Measurements from ENCODE around the gene AKNAD1.

AKNAD1 gene

GRCh38 chr1:108858230-108858950 lies 1.5 kb upstream of the AKNAD1 start:
- no peak overlapping the region for H3K27ac Mint-ChIP-seq

DNA sequence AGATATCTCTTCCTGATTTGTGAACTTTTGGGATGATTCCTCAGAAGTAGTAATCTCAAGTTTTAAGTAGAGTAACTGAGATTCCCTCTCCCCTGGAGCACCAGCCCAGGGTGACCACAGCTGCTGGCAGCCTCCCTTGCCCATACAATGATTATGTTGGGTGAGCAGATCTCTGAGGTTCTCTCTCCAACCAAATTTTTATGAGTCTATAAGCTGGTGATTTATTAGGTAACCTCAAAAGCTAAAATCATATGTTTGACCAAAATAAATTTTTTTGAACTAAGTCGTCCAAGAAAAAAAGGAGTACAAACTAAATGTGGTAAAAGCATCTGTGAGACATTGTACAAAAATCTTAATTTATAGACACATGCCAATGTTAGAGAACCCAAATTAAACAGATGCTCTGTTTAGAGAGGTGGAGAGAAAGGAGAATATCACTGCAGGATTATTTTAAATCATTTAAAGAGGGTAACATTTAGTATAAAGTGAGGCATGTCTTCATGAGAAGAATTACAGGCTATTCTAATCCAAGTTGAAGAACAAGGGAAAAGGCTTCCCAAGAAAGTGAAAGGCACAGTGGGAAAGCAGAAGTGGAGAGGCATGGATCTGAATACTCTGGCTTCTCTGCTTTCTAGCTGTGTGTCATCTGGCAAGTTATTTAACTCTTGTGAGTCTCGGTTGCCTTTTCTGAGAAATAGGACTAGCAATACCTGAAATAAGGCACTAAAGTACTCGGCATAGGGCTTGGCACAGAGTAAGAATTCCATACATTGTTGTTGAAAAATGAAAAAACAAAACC lies 2.5 kb downstream of the AKNAD1 start:
- Mint-ChIP-seq H3K4me1 (ENCODE audit: low read depth in 2 of 2) (peaks cover 0 to 6% of the 10 kb centered on the region in 2 donors), H3K4me3 (no peak overlapping the region), H3K9me3 (no peaks in the 10 kb centered on the region), H3K27me3 (peaks cover 26 to 36% of the 10 kb centered on the region in 2 donors), H3K27ac (no peak overlapping the region), H3K36me3 (ENCODE audit: insufficient read depth) (peaks cover 5% of the 10 kb centered on the region)
- DNase-seq (no peak), ATAC-seq (replicated peaks) (no peak)

More at GRCh38 chr1:108858230-108858950, 1.5 kb upstream of the AKNAD1 start:
- no peaks in the 10 kb centered on the region for H3K36me3 Mint-ChIP-seq (ENCODE audit: insufficient read depth)
- DNase-seq (no peak), ATAC-seq (replicated peaks) (no peak)
- peaks cover 34 to 39% of the 10 kb centered on the region in 2 donors for H3K27me3 Mint-ChIP-seq
- H3K4me3 Mint-ChIP-seq: no peak overlapping the region
- H3K9me3 Mint-ChIP-seq: no peaks in the 10 kb centered on the region
- no peaks in the 10 kb centered on the region for H3K4me1 Mint-ChIP-seq (ENCODE audit: low read depth in 2 of 2)

- ATAC-seq (replicated peaks) (no peak), DNase-seq (no peak)
- Mint-ChIP-seq H3K27me3 (peaks cover 21 to 42% of the 10 kb centered on the region in 2 donors), H3K4me3 (no peak overlapping the region), H3K9me3 (no peaks in the 10 kb centered on the region), H3K36me3 (ENCODE audit: insufficient read depth) (peaks cover 5% of the 10 kb centered on the region), H3K4me1 (ENCODE audit: low read depth in 2 of 2) (peaks cover 0 to 6% of the 10 kb centered on the region in 2 donors), H3K27ac (no peak overlapping the region)
Measured at GRCh38 chr1:108852221-108852975, 4.5 kb downstream of the AKNAD1 start.

DNA sequence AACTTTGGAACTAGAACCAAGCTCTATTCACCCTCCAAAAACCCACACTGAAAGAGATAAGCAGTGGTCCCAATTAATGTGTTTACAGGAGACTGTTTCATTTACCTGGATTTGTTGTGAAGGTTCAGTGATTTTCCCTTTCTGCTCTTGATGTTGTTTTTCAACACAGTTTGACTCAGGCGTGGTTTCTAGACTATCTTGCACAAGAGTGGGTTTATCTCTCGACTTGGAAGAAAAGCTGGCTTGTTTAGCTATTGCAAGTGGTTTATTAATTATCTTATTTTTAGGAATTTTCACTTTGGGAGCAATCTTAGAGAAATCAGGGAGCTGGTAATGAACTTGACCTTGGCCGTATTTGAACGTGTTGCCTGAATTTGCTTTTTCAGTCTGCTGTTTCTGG lies 5.3 kb downstream of the AKNAD1 start:
- Mint-ChIP-seq H3K27me3 (peaks cover 23 to 39% of the 10 kb centered on the region in 2 donors), H3K27ac (no peak overlapping the region), H3K4me1 (ENCODE audit: low read depth in 2 of 2) (peaks cover 0 to 6% of the 10 kb centered on the region in 2 donors), H3K36me3 (ENCODE audit: insufficient read depth) (peaks cover 5% of the 10 kb centered on the region), H3K4me3 (no peak overlapping the region), H3K9me3 (no peaks in the 10 kb centered on the region)
- ATAC-seq (replicated peaks): no peak
- no peak for DNase-seq

DNA sequence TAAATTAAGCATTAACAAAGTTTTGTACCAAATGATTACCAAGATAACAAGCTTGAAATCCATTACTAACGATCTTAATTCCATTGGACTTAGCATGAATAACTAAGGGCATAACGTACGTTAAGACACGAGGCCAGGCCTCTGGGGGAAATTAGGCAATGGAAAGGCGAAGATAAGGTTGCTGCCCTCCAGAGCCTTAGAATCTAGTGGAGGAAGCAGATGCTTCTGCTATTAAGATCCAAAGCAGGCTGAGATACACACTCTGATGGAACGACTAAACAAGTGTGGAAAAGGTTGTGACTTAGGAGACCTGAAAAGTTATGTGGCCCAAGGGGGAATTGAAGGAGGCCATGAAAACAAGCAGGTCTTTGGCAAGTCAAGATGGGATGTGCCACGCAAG lies 6.0 kb downstream of the AKNAD1 start:
- ATAC-seq (replicated peaks) (no peak), DNase-seq (no peak)
- Mint-ChIP-seq H3K9me3 (no peaks in the 10 kb centered on the region), H3K27me3 (peaks cover 24 to 34% of the 10 kb centered on the region in 2 donors), H3K4me3 (no peak overlapping the region), H3K4me1 (ENCODE audit: low read depth in 2 of 2) (peaks cover 0 to 6% of the 10 kb centered on the region in 2 donors), H3K27ac (no peak overlapping the region), H3K36me3 (ENCODE audit: insufficient read depth) (peaks cover 5% of the 10 kb centered on the region)

- Mint-ChIP-seq H3K4me3 (no peak overlapping the region), H3K4me1 (ENCODE audit: low read depth in 2 of 2) (peaks cover 0 to 6% of the 10 kb centered on the region in 2 donors), H3K27me3 (peaks cover 14 to 23% of the 10 kb centered on the region in 2 donors), H3K27ac (no peak overlapping the region), H3K36me3 (ENCODE audit: insufficient read depth) (peaks cover 5% of the 10 kb centered on the region), H3K9me3 (no peaks in the 10 kb centered on the region)
- DNase-seq (no peak), ATAC-seq (replicated peaks) (no peak)
Measured at GRCh38 chr1:108848806-108849205, 8.1 kb downstream of the AKNAD1 start.

DNA sequence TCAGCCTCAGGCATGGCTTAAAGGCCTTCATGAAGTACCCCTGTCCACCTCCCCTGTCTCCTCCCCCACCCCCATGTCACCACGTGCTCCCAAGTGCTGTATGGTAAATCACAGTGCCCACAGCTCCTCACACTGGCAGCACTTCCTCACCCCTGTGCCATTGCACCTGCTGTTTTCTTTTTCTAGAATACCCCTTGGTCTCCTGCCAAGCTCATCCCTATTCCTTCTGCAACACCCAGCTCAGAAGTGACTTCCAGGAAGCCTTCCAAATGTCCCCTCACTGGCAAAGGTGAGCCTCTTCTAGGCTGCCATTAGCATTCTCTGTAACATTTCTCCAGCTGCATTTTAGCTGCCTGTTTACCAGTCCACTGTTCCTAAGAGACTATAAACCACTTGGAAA lies 9.4 kb downstream of the AKNAD1 start:
- DNase-seq: no peak
- Mint-ChIP-seq H3K27me3 (peaks cover 14 to 18% of the 10 kb centered on the region in 2 donors), H3K4me1 (ENCODE audit: low read depth in 2 of 2) (peaks cover 0 to 3% of the 10 kb centered on the region in 2 donors), H3K9me3 (no peaks in the 10 kb centered on the region), H3K36me3 (ENCODE audit: insufficient read depth) (peaks cover 3% of the 10 kb centered on the region), H3K27ac (no peak overlapping the region), H3K4me3 (no peak overlapping the region)
- ATAC-seq (replicated peaks): no peak

- no peaks in the 10 kb centered on the region for H3K4me1 Mint-ChIP-seq (ENCODE audit: low read depth in 2 of 2)
- H3K9me3 Mint-ChIP-seq: no peaks in the 10 kb centered on the region
- H3K36me3 Mint-ChIP-seq (ENCODE audit: insufficient read depth): no peaks in the 10 kb centered on the region
- no peak overlapping the region for H3K4me3 Mint-ChIP-seq
- peaks cover 13 to 14% of the 10 kb centered on the region in 2 donors for H3K27me3 Mint-ChIP-seq
- ATAC-seq (replicated peaks) (no peak), DNase-seq (no peak)
- H3K27ac Mint-ChIP-seq: no peak overlapping the region
Measured at GRCh38 chr1:108845991-108846390, 10.9 kb downstream of the AKNAD1 start.

- peaks cover 9 to 13% of the 10 kb centered on the region in 2 donors for H3K27me3 Mint-ChIP-seq
- no peak overlapping the region for H3K27ac Mint-ChIP-seq
- H3K9me3 Mint-ChIP-seq: no peaks in the 10 kb centered on the region
- ATAC-seq (replicated peaks): no peak
- no peak for DNase-seq
- H3K36me3 Mint-ChIP-seq (ENCODE audit: insufficient read depth): no peaks in the 10 kb centered on the region
- no peak overlapping the region for H3K4me3 Mint-ChIP-seq
- no peaks in the 10 kb centered on the region for H3K4me1 Mint-ChIP-seq (ENCODE audit: low read depth in 2 of 2)
Measured at GRCh38 chr1:108845446-108845845, 11.4 kb downstream of the AKNAD1 start.

- peaks cover 9% of the 10 kb centered on the region in 2 donors for H3K27me3 Mint-ChIP-seq
- H3K4me1 Mint-ChIP-seq (ENCODE audit: low read depth in 2 of 2): no peaks in the 10 kb centered on the region
- H3K9me3 Mint-ChIP-seq: no peaks in the 10 kb centered on the region
- ATAC-seq (replicated peaks) (no peak), DNase-seq (no peak)
- no peaks in the 10 kb centered on the region for H3K36me3 Mint-ChIP-seq (ENCODE audit: insufficient read depth)
- no peak overlapping the region for H3K4me3 Mint-ChIP-seq
- no peak overlapping the region for H3K27ac Mint-ChIP-seq
Measured at GRCh38 chr1:108843390-108844137, 13.3 kb downstream of the AKNAD1 start.

DNA sequence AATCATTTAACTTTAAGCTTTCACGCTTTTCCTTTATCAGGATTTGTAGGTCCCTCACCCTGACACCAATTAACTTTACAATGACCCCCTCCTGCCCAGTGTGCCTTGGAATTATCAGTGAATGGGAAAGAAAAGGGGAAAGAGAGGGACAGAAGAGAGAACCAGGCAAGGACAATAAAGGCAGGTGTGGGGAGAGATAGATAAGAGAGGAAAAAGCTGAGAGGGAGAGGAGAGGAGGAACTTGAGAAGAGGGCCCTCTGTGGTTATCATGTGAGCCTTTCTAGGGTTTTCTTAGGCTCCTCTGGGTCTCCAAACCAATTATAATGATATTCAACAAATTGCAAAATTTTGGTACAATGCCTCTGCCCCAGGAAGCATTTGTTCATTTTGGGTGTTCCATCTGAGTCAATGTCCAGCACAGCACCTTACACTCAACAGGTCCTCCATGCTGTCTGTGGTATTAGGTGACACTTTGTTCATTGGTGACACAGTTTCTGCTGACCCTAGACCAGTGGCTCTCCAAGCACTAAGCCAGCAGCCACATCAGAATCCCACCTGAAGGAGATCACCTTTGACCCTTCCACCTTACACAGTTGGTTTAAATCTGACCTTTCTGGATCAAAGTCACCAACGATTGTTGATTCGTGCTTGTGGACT lies 14.2 kb downstream of the AKNAD1 start:
- ATAC-seq (replicated peaks) (no peak), DNase-seq (no peak)
- Mint-ChIP-seq H3K27me3 (peaks cover 7 to 9% of the 10 kb centered on the region in 2 donors), H3K36me3 (ENCODE audit: insufficient read depth) (no peaks in the 10 kb centered on the region), H3K4me3 (no peak overlapping the region), H3K9me3 (no peaks in the 10 kb centered on the region), H3K4me1 (ENCODE audit: low read depth in 2 of 2) (no peaks in the 10 kb centered on the region), H3K27ac (no peak overlapping the region)

DNA sequence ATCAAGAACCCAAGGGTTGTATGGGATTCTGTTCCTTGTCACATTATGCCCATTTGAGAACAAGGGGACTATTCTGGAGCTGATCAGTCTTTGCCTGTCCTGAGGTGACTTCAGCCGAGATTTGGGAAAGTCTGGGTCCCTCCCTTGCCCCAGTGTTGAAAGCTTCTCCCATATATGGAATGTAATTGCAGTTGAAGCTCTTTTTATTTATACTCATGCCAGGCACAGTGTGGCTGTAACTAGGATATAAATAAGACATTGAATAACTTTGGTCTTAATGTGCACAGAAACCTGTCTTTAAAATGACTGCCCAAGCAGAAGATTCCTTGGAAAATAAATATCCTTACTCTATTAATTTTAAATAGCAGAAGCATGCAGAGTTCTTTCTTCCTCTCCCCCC lies 15.2 kb downstream of the AKNAD1 start:
- DNase-seq (no peak), ATAC-seq (replicated peaks) (no peak)
- peaks cover 6% of the 10 kb centered on the region in 2 donors for H3K27me3 Mint-ChIP-seq
- H3K36me3 Mint-ChIP-seq (ENCODE audit: insufficient read depth): no peaks in the 10 kb centered on the region
- no peak overlapping the region for H3K27ac Mint-ChIP-seq
- no peaks in the 10 kb centered on the region for H3K9me3 Mint-ChIP-seq
- H3K4me3 Mint-ChIP-seq: no peak overlapping the region
- H3K4me1 Mint-ChIP-seq (ENCODE audit: low read depth in 2 of 2): no peaks in the 10 kb centered on the region

All from effector memory CD8-positive, alpha-beta T cell (primary cell).